GM13976 (cell line): ENCODE measurements around the gene INO80.

Experiments used
- DNase-seq: peaks from one replicate; pipeline ENCODE4 v3.0.0; 2012; ENCODE audit warnings: low spot score
- CTCF ChIP-seq: IDR thresholded peaks from 2 replicates; pipeline ENCODE4 v1.5.1; 2012; ENCODE audit warnings: borderline replicate concordance, mild to moderate bottlenecking; ENCODE audit not compliant: insufficient read depth; ENCODE audit errors: extremely low read depth, missing control alignments, control extremely low read depth
- in situ Hi-C: fragments of 300-500 bp; cut with MboI; formaldehyde crosslinking; loops from one replicate; pipeline ENCODE4 v1.12.0; 2022; ENCODE audit warnings: low sequenced_read_pairs, mixed read lengths, inconsistent platforms; ENCODE audit not compliant: unreplicated experiment

Gene INO80

DNA sequence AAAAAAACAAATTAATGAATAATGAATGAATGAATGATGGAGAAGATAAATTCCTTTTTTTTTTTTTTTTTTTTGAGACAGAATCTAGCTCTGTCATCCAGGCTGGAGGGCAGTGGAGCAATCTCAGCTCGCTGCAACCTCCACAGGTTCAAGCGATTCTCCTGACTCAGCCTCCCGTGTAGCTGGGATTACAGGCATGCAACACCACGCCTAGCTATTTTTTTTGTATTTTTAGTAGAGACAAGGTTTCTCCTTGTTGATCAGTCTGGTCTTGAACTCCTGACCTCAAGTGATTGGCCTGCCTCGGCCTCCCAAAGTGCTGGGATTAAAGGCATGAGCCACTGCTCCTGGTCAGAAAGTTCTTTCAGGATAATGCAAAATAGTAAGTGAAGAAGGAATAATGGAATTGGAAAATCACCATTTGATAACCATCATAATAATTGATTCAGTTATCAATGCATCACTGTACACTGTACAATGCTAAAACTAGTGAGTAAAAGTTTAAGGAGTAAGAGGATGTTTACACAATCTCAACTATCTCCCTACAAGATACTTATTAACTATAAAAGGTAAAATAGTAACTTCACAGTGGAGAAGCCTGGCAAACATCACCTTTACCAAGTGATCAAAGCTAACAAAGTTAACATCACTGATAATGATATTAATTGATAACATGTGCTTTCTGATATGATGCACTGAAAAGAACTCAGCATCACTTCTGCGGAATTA is 12.3 kb upstream of the INO80 start:
- DNase-seq: no peak
- no peak for TF ChIP-seq CTCF
- in situ Hi-C loops: no loop called here

GRCh38 chr15:41125931-41126642 is 10.0 kb upstream of the INO80 start:
- DNase-seq: no peak
- in situ Hi-C loops: no loop called here
- TF ChIP-seq CTCF: no peak

DNA sequence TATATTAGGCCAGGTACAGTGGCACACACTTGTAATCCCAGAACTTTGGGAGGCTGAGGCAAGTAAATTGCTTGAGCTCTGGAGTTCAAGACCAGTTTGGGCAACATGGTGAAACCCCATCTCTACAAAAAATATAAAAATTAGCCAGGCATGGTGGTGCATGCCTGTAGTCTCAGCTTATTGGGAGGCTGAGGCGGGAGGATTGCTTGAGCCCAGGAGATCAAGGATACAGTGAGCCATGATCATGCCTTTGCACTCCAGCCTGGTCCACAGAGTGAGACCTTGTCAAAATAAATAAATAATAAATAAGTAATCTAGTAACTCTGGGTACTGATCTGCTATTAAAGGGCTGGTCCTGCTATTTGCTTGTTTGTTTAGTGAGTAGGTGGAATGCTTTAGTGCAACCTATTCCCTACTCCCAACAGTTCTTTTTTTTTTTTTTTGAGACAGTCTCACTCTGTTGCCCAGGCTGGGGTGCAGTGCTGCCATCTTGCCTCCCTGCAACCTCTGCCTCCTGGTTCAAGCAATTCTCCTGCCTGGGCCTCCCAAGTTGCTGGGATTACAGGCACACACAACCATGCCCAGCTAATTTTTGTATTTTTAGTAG is 9.1 kb upstream of the INO80 start:
- no peak for DNase-seq
- TF ChIP-seq CTCF: no peak
- in situ Hi-C loops: no loop called here

DNA sequence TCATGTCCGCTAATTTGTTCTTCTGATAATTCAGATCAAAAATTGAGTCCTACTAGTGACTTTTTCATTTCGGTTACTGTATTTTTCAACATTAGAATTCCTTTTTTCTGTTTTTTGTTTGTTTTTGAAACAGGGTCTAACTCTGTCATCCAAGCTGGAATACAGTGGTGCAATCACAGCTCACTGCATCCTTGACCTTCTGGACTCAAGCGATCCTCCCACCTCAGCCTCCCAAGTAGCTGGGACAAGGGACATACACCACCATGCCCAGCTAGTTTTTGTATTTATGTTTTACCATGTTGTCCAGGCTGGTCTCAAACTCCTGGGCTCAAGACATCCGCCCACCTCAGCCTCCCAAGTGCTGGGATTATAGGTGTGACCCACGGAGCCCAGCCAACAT is 8.0 kb upstream of the INO80 start:
- no peak for TF ChIP-seq CTCF
- no peak for DNase-seq
- in situ Hi-C loops: no loop called here

- no peak for DNase-seq
- in situ Hi-C loops: no loop called here
These were observed 6.8 kb upstream of the INO80 start for GRCh38 chr15:41122849-41123248.

More at GRCh38 chr15:41122849-41123248, 6.8 kb upstream of the INO80 start:
- no peak for TF ChIP-seq CTCF
